IMR-90 (cell line): Measurements from ENCODE around the gene CHRNG. TPM values are rescaled to one million over a fixed set of nuclear protein-coding genes. Genes with fewer than 3 reads are reported as not detected.

Experiments
- ATAC-seq: fragments of 200-7000 bp; cut with Tn5 transposase; 2 replicates; pipeline ENCODE4 v1.9.1; 2020; ENCODE audit warnings: low read depth, mild to moderate bottlenecking, moderate library complexity
- BruUV-seq: library from RNA; stranded (reverse); fragments of 400-500 nt; replicated peaks from 2 replicates; lab custom pipeline; 2021; lab: Mats Ljungman, UMichigan
- CTCF ChIA-PET: fragments of 300-600 bp; formaldehyde crosslinking; extraction: SDS; loops from one replicate; lab custom pipeline; 2021; ENCODE audit warnings: antibody characterized with exemption; lab: Yijun Ruan, JAX
- POLR2A ChIA-PET: fragments of 300-600 bp; sonication (Branson Sonifier 250); formaldehyde crosslinking; loops from one replicate; lab custom pipeline; 2022; ENCODE audit warnings: antibody characterized with exemption; ENCODE audit not compliant: unreplicated experiment; lab: Charles Lee
- DNase-seq: peaks from one replicate; pipeline ENCODE4 v3.0.0; 2013
- H2AFZ ChIP-seq: replicated peaks from 2 replicates; pipeline ENCODE3; 2013; ENCODE audit warnings: low read length, mild to moderate bottlenecking; ENCODE audit not compliant: poor library complexity
- H2AK5ac ChIP-seq: 2 replicates; pipeline ENCODE4 v1.6.1; 2013; ENCODE audit warnings: low read depth, low read length, inconsistent platforms
- H2AK9ac ChIP-seq: replicated peaks from 2 replicates; pipeline ENCODE3; 2013; ENCODE audit warnings: mild to moderate bottlenecking, low read depth, low read length, moderate library complexity; ENCODE audit not compliant: poor library complexity
- H2BK120ac ChIP-seq: 2 replicates; pipeline ENCODE4 v1.6.1; 2013; ENCODE audit warnings: low read depth, low read length, inconsistent platforms
- H2BK15ac ChIP-seq: 3 replicates; pipeline ENCODE4 v1.6.1; 2013; ENCODE audit warnings: low read depth, low read length, inconsistent platforms
- H2BK20ac ChIP-seq: 2 replicates; pipeline ENCODE4 v1.6.1; 2013; ENCODE audit warnings: low read depth, mild to moderate bottlenecking, inconsistent platforms, low read length, moderate library complexity
- H2BK5ac ChIP-seq: 2 replicates; pipeline ENCODE4 v1.6.1; 2013; ENCODE audit warnings: mild to moderate bottlenecking, low read depth, low read length, inconsistent platforms; ENCODE audit not compliant: poor library complexity, severe bottlenecking
- H3K14ac ChIP-seq: replicated peaks from 2 replicates; pipeline ENCODE4 v1.6.1; 2013; ENCODE audit warnings: low read depth, low read length, inconsistent platforms
- H3K18ac ChIP-seq: 2 replicates; pipeline ENCODE4 v1.6.1; 2013; ENCODE audit warnings: low read depth, low read length, control low read depth
- H3K23ac ChIP-seq: 2 replicates; pipeline ENCODE4 v1.6.1; 2013; ENCODE audit warnings: low read depth, low read length, inconsistent platforms
- H3K27ac ChIP-seq: 2 replicates; pipeline ENCODE4 v1.5.1; 2013; ENCODE audit warnings: mild to moderate bottlenecking, control low read depth, low read length; ENCODE audit not compliant: insufficient read depth
- H3K27me3 ChIP-seq: 2 replicates; pipeline ENCODE4 v1.6.1; 2013; ENCODE audit warnings: low read length; ENCODE audit not compliant: control insufficient read depth, insufficient read depth
- H3K36me3 ChIP-seq: 2 replicates; pipeline ENCODE4 v1.6.1; 2013; ENCODE audit warnings: low read length, mixed read lengths; ENCODE audit not compliant: control insufficient read depth, insufficient read depth
- H3K4ac ChIP-seq: 2 replicates; pipeline ENCODE4 v1.6.1; 2013; ENCODE audit warnings: low read depth, low read length, inconsistent platforms
- H3K4me1 ChIP-seq: 2 replicates; pipeline ENCODE4 v1.6.1; 2013; ENCODE audit warnings: low read length, mixed read lengths; ENCODE audit not compliant: control insufficient read depth, insufficient read depth
- H3K4me2 ChIP-seq: 2 replicates; pipeline ENCODE4 v1.6.1; 2013; ENCODE audit warnings: low read depth, mild to moderate bottlenecking, control low read depth, low read length, moderate library complexity
- H3K4me3 ChIP-seq: 2 replicates; pipeline ENCODE4 v1.5.1; 2013; ENCODE audit warnings: low read depth, mild to moderate bottlenecking, control low read depth, low read length, moderate library complexity; ENCODE audit not compliant: insufficient read depth
- H3K56ac ChIP-seq: 2 replicates; pipeline ENCODE4 v1.6.1; 2013; ENCODE audit warnings: low read length, inconsistent platforms; ENCODE audit not compliant: insufficient read depth; ENCODE audit errors: extremely low read depth
- H3K79me1 ChIP-seq, 2 experiments: 2 replicates each; pipeline ENCODE4 v1.6.1; 2013; ENCODE audit warnings: low read length in 2 of 2, inconsistent platforms in 1 of 2, low read depth in 1 of 2
- H3K9ac ChIP-seq: 2 replicates; pipeline ENCODE4 v1.6.1; 2013; ENCODE audit warnings: low read depth, low read length, control low read depth
- H3K9me1 ChIP-seq: 2 replicates; pipeline ENCODE4 v1.6.1; 2013; ENCODE audit warnings: low read length, inconsistent platforms; ENCODE audit not compliant: insufficient read depth
- H3K9me3 ChIP-seq: 2 replicates; pipeline ENCODE4 v1.6.1; 2013; ENCODE audit warnings: low read length; ENCODE audit not compliant: control insufficient read depth, insufficient read depth
- H4K20me1 ChIP-seq: 2 replicates; pipeline ENCODE4 v1.6.1; 2013; ENCODE audit warnings: low read length, inconsistent platforms; ENCODE audit not compliant: insufficient read depth
- H4K5ac ChIP-seq: 2 replicates; pipeline ENCODE4 v1.6.1; 2013; ENCODE audit warnings: mild to moderate bottlenecking, low read depth, low read length, control low read depth
- H4K8ac ChIP-seq, 2 experiments: 2 replicates each; pipeline ENCODE4 v1.6.1; 2013; ENCODE audit warnings: low read depth in 2 of 2, low read length in 2 of 2, control low read depth in 1 of 2, inconsistent platforms in 1 of 2
- H4K91ac ChIP-seq: 2 replicates; pipeline ENCODE4 v1.6.1; 2013; ENCODE audit warnings: low read depth, low read length, inconsistent platforms; ENCODE audit not compliant: insufficient read depth
- CEBPB ChIP-seq: IDR thresholded peaks from 2 replicates; pipeline ENCODE4 v1.6.1; 2012; ENCODE audit warnings: low read depth, low read length, improper control_type of control experiment
- CHD1 ChIP-seq: IDR thresholded peaks from 2 replicates; pipeline ENCODE4 v1.6.1; 2012; ENCODE audit warnings: low read depth, low read length, improper control_type of control experiment
- FOS ChIP-seq: fragments of 150-350 bp; IDR thresholded peaks from 2 replicates; pipeline ENCODE4 v1.6.1; 2016; ENCODE audit warnings: low read depth, low read length
- MAFK ChIP-seq: IDR thresholded peaks from 2 replicates; pipeline ENCODE4 v1.6.1; 2012; ENCODE audit warnings: low read depth, low read length, improper control_type of control experiment
- MAZ ChIP-seq: IDR thresholded peaks from 2 replicates; pipeline ENCODE4 v1.6.1; 2012; ENCODE audit warnings: low read depth, mild to moderate bottlenecking, low read length, improper control_type of control experiment, moderate library complexity, borderline replicate concordance
- MXI1 ChIP-seq: IDR thresholded peaks from 2 replicates; pipeline ENCODE4 v1.6.1; 2012; ENCODE audit warnings: low read depth, mild to moderate bottlenecking, low read length, moderate library complexity, borderline replicate concordance
- NFE2L2 ChIP-seq: fragments of 150-350 bp; IDR thresholded peaks from 2 replicates; pipeline ENCODE4 v1.6.1; 2016; ENCODE audit warnings: low read depth, mild to moderate bottlenecking, low read length
- POLR2A ChIP-seq: IDR thresholded peaks from 2 replicates; pipeline ENCODE4 v1.6.1; 2012; ENCODE audit warnings: mild to moderate bottlenecking, low read depth, low read length
- RAD21 ChIP-seq: IDR thresholded peaks from 2 replicates; pipeline ENCODE4 v1.6.1; 2012; ENCODE audit warnings: low read length, improper control_type of control experiment
- RCOR1 ChIP-seq: IDR thresholded peaks from 2 replicates; pipeline ENCODE4 v1.6.1; 2012; ENCODE audit warnings: mild to moderate bottlenecking, low read length, improper control_type of control experiment; ENCODE audit not compliant: insufficient replicate concordance
- RFX5 ChIP-seq: IDR thresholded peaks from 2 replicates; pipeline ENCODE4 v1.8.0; 2012; ENCODE audit warnings: low read depth, mild to moderate bottlenecking, low read length, moderate library complexity
- SMC3 ChIP-seq: fragments of 150-350 bp; IDR thresholded peaks from 2 replicates; pipeline ENCODE4 v1.6.1; 2016; ENCODE audit warnings: low read depth, mild to moderate bottlenecking, antibody characterized with exemption, low read length, moderate library complexity
- WGBS, 2 experiments: methylation state at CpG; one replicate each; pipeline versions ENCODE4 v1.1.5 to v1.1.7; 2013; ENCODE audit warnings: missing lambda C conversion rate in 2 of 2; ENCODE audit not compliant: insufficient read length in 1 of 2; ENCODE audit errors: extremely low coverage in 2 of 2; 5-methylcytosine and 5-hydroxymethylcytosine counted together
- dilution Hi-C: fragments of 300-500 bp; cut with HindIII; formaldehyde crosslinking; loops from one replicate; pipeline ENCODE4 v1.14.3; 2018; ENCODE audit warnings: low sequenced_read_pairs; ENCODE audit not compliant: unreplicated experiment
- in situ Hi-C: fragments of 300-500 bp; cut with MboI; formaldehyde crosslinking; loops from 3 replicates; pipeline ENCODE4 v1.14.3; 2019; ENCODE audit warnings: low sequenced_read_pairs, inconsistent platforms, mixed read lengths
- intact Hi-C: fragments of 100-400 bp; cut with micrococcal nuclease; formaldehyde crosslinking; loops from 2 replicates; pipeline ENCODE4 v1.10.0; 2022
- polyA plus RNA-seq, 3 experiments: library from polyadenylated mRNA; depleted of rRNA; stranded (reverse); fragments of >200 nt; gene quantifications; 2 replicates each; pipeline ENCODE4 v1.2.3, GENCODE V29; 2012; ENCODE audit warnings: low replicate concordance in 1 of 3
- total RNA-seq: library from RNA; depleted of rRNA; stranded (reverse); fragments of >200 nt; gene quantifications from 2 replicates; pipeline ENCODE4 v1.2.3, GENCODE V29; 2012
- TF ChIP-seq, protein P1 (sequence below): fragments of 150-350 bp; IDR thresholded peaks from 2 replicates; pipeline ENCODE4 v1.6.1; 2017; ENCODE audit warnings: mild to moderate bottlenecking, antibody characterized with exemption, low read length, low read depth
- TF ChIP-seq, protein P2 (sequence below): conservative IDR thresholded peaks from 2 replicates; pipeline ENCODE4 v1.5.1; 2012; ENCODE audit warnings: mild to moderate bottlenecking, low read depth, low read length, improper control_type of control experiment
- TF ChIP-seq, protein P3 (sequence below): fragments of 150-350 bp; IDR thresholded peaks from 2 replicates; pipeline ENCODE4 v1.6.1; 2016; ENCODE audit warnings: low read depth, mild to moderate bottlenecking, low read length, moderate library complexity, borderline replicate concordance

CHRNG gene
- total and polyA plus RNA-seq, 2 of the 4 experiments (the other 2 are of a cell fraction): not detected

DNA sequence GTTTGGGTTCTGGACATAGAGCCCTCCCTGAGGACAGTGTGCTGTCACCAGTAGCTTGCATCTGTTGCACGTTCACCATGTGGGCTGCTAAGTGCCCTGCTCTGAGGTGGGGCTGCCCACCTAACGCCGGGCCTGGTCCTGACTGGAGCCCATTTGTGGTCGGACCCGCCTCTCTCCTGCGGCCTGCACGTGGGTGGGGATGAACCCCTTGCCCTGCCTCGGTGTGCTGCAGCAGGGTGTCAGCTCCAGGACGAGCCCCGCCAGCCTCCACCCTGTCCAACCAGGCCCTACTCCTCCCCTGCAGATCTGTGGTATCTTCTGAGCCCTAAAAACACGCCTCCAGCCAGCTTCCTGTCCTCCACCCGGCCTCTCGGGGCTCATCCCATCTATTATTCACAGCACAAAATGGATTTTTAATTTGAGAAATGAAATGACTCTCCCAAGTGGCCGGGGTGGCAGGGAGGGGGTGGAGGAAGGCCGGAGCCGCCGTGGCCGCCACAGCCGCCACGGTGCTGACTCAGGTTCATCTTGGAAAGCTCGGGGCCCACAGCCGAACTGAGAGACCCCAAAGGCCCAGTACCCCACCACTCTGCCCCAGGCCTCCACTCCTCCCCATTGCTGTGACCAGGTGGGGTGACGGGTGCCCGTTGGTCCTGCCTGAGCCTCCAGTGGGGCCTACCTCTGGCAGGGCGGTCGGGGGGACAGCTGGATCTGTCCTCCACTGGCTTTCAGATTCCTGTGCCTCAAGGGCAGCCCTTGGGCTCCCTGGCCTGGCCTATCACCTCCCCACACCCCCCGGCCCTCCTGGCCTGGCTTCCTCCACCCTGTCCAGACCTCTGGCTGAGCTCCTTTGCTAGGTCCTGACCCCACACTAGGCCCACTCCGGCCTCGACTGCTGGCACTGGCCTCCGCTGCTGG, 49.0 kb upstream of the CHRNG start:
- H3K36me3 ChIP-seq: no peaks in the 10 kb centered on the region
- no peak overlapping the region for H3K14ac ChIP-seq
- no peak for DNase-seq
- H3K4me3 ChIP-seq: no peak overlapping the region
- CTCF ChIA-PET: no interaction called here
- H4K8ac ChIP-seq: no peak overlapping the region
- H2BK120ac ChIP-seq: no peak overlapping the region
- H4K5ac ChIP-seq: no peak overlapping the region
- no peaks in the 10 kb centered on the region for H3K9me3 ChIP-seq
- H2AFZ ChIP-seq: peak overlapping the region; percentile 21
- no peaks in the 10 kb centered on the region; the same call in 1 of the 2 replicates for H3K4me1 ChIP-seq
- peaks cover 63% of the 10 kb centered on the region for H3K27me3 ChIP-seq
- H2BK5ac ChIP-seq: no peak overlapping the region
- no peak for ATAC-seq
- WGBS, 2 experiments: 73% methylated on average over 12 of the region's 30 CpGs; no CpG with 5 or more reads in 1 of the 2 experiments
- no peak overlapping the region for H3K4ac ChIP-seq
- H3K4me2 ChIP-seq: no peak overlapping the region
- TF ChIP-seq RFX5 (no peak), SMC3 (no peak), RCOR1 (no peak), POLR2A (no peak), FOS (no peak), RAD21 (no peak), NFE2L2 (no peak), MAFK (no peak), MAZ (no peak), CEBPB (no peak), CHD1 (no peak), MXI1 (no peak)
- TF ChIP-seq, protein P1, sequence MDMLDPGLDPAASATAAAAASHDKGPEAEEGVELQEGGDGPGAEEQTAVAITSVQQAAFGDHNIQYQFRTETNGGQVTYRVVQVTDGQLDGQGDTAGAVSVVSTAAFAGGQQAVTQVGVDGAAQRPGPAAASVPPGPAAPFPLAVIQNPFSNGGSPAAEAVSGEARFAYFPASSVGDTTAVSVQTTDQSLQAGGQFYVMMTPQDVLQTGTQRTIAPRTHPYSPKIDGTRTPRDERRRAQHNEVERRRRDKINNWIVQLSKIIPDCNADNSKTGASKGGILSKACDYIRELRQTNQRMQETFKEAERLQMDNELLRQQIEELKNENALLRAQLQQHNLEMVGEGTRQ: no peak
- TF ChIP-seq, protein P2, sequence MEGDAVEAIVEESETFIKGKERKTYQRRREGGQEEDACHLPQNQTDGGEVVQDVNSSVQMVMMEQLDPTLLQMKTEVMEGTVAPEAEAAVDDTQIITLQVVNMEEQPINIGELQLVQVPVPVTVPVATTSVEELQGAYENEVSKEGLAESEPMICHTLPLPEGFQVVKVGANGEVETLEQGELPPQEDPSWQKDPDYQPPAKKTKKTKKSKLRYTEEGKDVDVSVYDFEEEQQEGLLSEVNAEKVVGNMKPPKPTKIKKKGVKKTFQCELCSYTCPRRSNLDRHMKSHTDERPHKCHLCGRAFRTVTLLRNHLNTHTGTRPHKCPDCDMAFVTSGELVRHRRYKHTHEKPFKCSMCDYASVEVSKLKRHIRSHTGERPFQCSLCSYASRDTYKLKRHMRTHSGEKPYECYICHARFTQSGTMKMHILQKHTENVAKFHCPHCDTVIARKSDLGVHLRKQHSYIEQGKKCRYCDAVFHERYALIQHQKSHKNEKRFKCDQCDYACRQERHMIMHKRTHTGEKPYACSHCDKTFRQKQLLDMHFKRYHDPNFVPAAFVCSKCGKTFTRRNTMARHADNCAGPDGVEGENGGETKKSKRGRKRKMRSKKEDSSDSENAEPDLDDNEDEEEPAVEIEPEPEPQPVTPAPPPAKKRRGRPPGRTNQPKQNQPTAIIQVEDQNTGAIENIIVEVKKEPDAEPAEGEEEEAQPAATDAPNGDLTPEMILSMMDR: no peak
- TF ChIP-seq, protein P3, sequence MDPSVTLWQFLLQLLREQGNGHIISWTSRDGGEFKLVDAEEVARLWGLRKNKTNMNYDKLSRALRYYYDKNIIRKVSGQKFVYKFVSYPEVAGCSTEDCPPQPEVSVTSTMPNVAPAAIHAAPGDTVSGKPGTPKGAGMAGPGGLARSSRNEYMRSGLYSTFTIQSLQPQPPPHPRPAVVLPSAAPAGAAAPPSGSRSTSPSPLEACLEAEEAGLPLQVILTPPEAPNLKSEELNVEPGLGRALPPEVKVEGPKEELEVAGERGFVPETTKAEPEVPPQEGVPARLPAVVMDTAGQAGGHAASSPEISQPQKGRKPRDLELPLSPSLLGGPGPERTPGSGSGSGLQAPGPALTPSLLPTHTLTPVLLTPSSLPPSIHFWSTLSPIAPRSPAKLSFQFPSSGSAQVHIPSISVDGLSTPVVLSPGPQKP: no peak
- H3K23ac ChIP-seq: no peak overlapping the region
- POLR2A ChIA-PET: no interaction called here
- dilution Hi-C loops: no loop called here
- no peaks in the 10 kb centered on the region for H3K79me1 ChIP-seq
- no peak overlapping the region; the same call in 1 of the 2 replicates for H3K56ac ChIP-seq
- no peaks in the 10 kb centered on the region for H3K9me1 ChIP-seq
- in situ Hi-C loops: no loop called here
- no peak overlapping the region for H2AK9ac ChIP-seq
- H2BK20ac ChIP-seq: no peak overlapping the region
- H3K18ac ChIP-seq: no peak overlapping the region
- no peak overlapping the region for H2BK15ac ChIP-seq
- no peak overlapping the region for H2AK5ac ChIP-seq
- H4K20me1 ChIP-seq: no peaks in the 10 kb centered on the region; the same call in 1 of the 2 replicates
- no peak overlapping the region for H3K9ac ChIP-seq
- no peak overlapping the region for H3K27ac ChIP-seq
- intact Hi-C loops: no loop called here
- no TSS peak for BruUV-seq
- no peak overlapping the region for H4K91ac ChIP-seq
